ENCODE measurements around the gene UROD. TPM values are rescaled to one million over a fixed set of nuclear protein-coding genes. Genes with fewer than 3 reads are reported as not detected.

Gene UROD
- total RNA-seq, 1 donor from 2014 or later: 60.4 TPM

GRCh38 chr1:45016767-45017166 lies 4.7 kb downstream of the UROD start:
- Histone ChIP-seq H3K4me1 (peaks cover 16% of the 10 kb centered on the region), H3K36me3 (peaks cover 6% of the 10 kb centered on the region), H3K4me3 (no peak overlapping the region), H3K27ac (no peak overlapping the region), H3K27me3 (ENCODE audit: low read depth) (no peaks in the 10 kb centered on the region), H3K9me3 (no peaks in the 10 kb centered on the region)
- intact Hi-C loops (cut with DNase I): no loop called here
- DNase-seq (no peak), ATAC-seq (no peak)
- no peak for TF ChIP-seq CTCF (IDR thresholded peaks at IDR 0.05)

- peaks cover 6% of the 10 kb centered on the region for H3K36me3 ChIP-seq
- no peaks in the 10 kb centered on the region for H3K27me3 ChIP-seq (ENCODE audit: low read depth)
- H3K4me3 ChIP-seq: no peak overlapping the region
- no peak overlapping the region for H3K27ac ChIP-seq
- intact Hi-C loops (cut with DNase I): no loop called here
- peak; percentile 74 for DNase-seq
- peak; percentile 89 for ATAC-seq
- no peaks in the 10 kb centered on the region for H3K9me3 ChIP-seq
- peaks cover under 1% of the 10 kb centered on the region for H3K4me1 ChIP-seq
- TF ChIP-seq CTCF (IDR thresholded peaks at IDR 0.05): peak; percentile 76
Observed at GRCh38 chr1:45018599-45019230, 6.7 kb downstream of the UROD start.

DNA sequence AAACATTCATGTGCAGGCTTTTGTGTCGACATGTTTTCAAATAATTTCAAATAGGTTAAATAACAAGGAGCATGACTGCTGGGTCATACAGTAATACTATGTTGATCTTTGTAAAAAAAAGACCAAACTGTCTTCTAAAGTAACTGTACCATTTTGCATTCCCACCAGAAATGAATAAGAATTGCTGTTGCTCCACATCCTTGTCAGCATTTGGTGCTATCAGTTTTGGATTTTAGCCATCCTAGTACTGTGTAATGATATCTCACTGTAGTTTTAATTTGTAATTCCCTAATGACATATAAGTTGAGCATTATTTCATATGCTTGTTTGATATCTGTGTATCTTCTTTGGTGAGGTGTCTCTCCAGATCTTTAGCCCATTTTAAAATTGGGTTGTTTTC lies 11.6 kb downstream of the UROD start:
- DNase-seq: no peak
- H3K36me3 ChIP-seq: no peaks in the 10 kb centered on the region

DNA sequence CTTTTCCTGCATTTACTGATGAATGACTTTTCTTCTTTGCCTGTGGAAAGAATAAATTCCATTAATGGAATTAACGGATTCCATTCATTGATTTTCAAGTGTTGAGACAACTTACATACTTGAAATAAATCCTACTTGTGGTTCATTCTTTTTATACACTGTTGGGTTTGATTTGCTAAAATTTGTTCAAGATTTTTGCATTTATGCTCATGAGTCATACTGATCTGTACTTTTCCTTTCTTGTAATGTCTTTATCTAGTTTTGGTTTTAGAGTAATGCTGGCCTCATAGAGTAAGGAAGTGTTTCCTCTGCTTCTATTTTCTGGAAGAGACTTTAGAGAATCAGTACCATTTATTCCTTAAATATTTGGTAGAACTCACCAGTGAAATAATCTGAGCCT lies 14.4 kb downstream of the UROD start:
- no peak overlapping the region for H3K4me3 ChIP-seq
- H3K27me3 ChIP-seq (ENCODE audit: low read depth): no peaks in the 10 kb centered on the region
- DNase-seq (no peak), ATAC-seq (no peak)
- no peaks in the 10 kb centered on the region for H3K4me1 ChIP-seq
- no peak for TF ChIP-seq CTCF (IDR thresholded peaks at IDR 0.05)
- peaks cover 6% of the 10 kb centered on the region for H3K36me3 ChIP-seq
- intact Hi-C loops (cut with DNase I): no loop called here
- no peaks in the 10 kb centered on the region for H3K9me3 ChIP-seq
- H3K27ac ChIP-seq: no peak overlapping the region

More for the DNA sequence above, 11.6 kb downstream of the UROD start:
- ATAC-seq: no peak
- Histone ChIP-seq H3K4me1 (no peaks in the 10 kb centered on the region), H3K4me3 (no peak overlapping the region), H3K27ac (no peak overlapping the region), H3K9me3 (no peaks in the 10 kb centered on the region), H3K27me3 (ENCODE audit: low read depth) (no peaks in the 10 kb centered on the region)
- intact Hi-C loops (cut with DNase I): no loop called here
- TF ChIP-seq CTCF (IDR thresholded peaks at IDR 0.05): no peak

DNA sequence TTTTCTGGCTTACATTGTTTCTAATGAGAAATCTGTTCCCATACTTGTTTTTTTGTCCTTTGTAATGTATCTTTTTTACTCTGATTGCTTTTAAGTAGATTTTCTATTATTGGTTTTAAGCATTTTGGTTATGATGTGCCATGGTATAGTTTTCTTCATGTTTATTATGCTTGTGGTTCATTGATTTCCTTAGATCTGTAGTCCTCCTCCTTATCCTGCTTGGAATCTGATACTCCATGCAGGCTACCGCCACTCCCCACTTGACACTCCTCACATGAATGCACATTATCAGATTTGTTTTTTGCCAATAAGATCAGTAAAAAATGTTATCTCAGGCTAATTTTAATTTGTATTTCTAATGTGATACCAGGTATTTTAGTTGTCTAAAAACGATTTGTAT lies 20.8 kb downstream of the UROD start:
- H3K9me3 ChIP-seq: no peaks in the 10 kb centered on the region
- peaks cover 14% of the 10 kb centered on the region for H3K36me3 ChIP-seq
- ATAC-seq: no peak
- no peak overlapping the region for H3K4me3 ChIP-seq
- intact Hi-C loops (cut with DNase I): no loop called here
- no peak overlapping the region for H3K27ac ChIP-seq
- no peak for TF ChIP-seq CTCF (IDR thresholded peaks at IDR 0.05)
- no peaks in the 10 kb centered on the region for H3K4me1 ChIP-seq
- no peaks in the 10 kb centered on the region for H3K27me3 ChIP-seq (ENCODE audit: low read depth)
- DNase-seq: no peak
